K562 (cell line): ENCODE results near the gene FEV. TPM values are rescaled to one million over a fixed set of nuclear protein-coding genes. Genes with fewer than 3 reads are reported as not detected.

Experiments used
- ATAC-seq: fragments of 200-7000 bp; cut with Tn5 transposase; 3 replicates; pipeline ENCODE4 v1.9.1; 2020; ENCODE audit warnings: moderate library complexity
- BruUV-seq: library from RNA; stranded (reverse); fragments of 400-500 nt; replicated peaks from 2 replicates; lab custom pipeline; 2021; lab: Mats Ljungman, UMichigan
- CTCF ChIA-PET: fragments of 300-600 bp; formaldehyde crosslinking; extraction: SDS; loops from one replicate; lab custom pipeline; 2021; ENCODE audit warnings: low intra/inter-chr PET ratio; lab: Yijun Ruan, JAX
- POLR2A ChIA-PET: fragments of 300-600, 350-650 bp; sonication (Branson Sonifier 250); formaldehyde crosslinking; extraction: SDS; loops from one replicate; lab custom pipeline; 2021; ENCODE audit warnings: antibody characterized with exemption, inconsistent platforms; lab: Yijun Ruan, JAX
- DNase-seq, 4 experiments: peaks; one replicate each; pipeline versions ENCODE4 v3.0.0 to v3.0.0-alpha.2; 2011 to 2018; ENCODE audit warnings: low spot score in 3 of 4, mixed read lengths in 3 of 4; ENCODE audit errors: extremely low read depth in 1 of 4
- FAIRE-seq: peaks from 2 replicates; lab custom pipeline; 2011; peaks lifted over from hg19 to GRCh38; lab: Jason Lieb, UNC
- H2AFZ ChIP-seq: 2 replicates; pipeline ENCODE4 v1.6.0; 2011; ENCODE audit warnings: low read depth, low read length, control low read depth, inconsistent platforms
- H3K27ac ChIP-seq: fragments of 200-600 bp; 3 replicates; pipeline ENCODE4 v1.8.0; 2011; ENCODE audit warnings: low read depth, mild to moderate bottlenecking, control low read depth, inconsistent platforms, low read length, moderate library complexity, mixed read lengths; ENCODE audit errors: extremely low read depth
- H3K27me3 ChIP-seq, 2 experiments: fragments of 300-600 bp in 1 of 2; 2 replicates in 1 of 2; 3 replicates in 1 of 2; pipeline versions ENCODE4 v1.6.0 to v1.8.0; 2011; ENCODE audit warnings: inconsistent platforms in 2 of 2, low read length in 2 of 2, mild to moderate bottlenecking in 1 of 2, mixed read lengths in 1 of 2, moderate library complexity in 1 of 2; ENCODE audit not compliant: control insufficient read depth in 2 of 2, insufficient read depth in 2 of 2
- H3K36me3 ChIP-seq: fragments of 300-600 bp; 3 replicates; pipeline ENCODE4 v1.8.0; 2011; ENCODE audit warnings: mild to moderate bottlenecking, low read length, inconsistent platforms; ENCODE audit not compliant: control insufficient read depth, insufficient read depth
- H3K4me1 ChIP-seq, 2 experiments: fragments of 200-600 bp in 1 of 2; replicated peaks in 1 of 2; 2 replicates in 1 of 2; 3 replicates in 1 of 2; pipeline versions ENCODE4 v1.5.1 to v1.8.0; 2011; ENCODE audit warnings: inconsistent platforms in 2 of 2, low read length in 2 of 2, mild to moderate bottlenecking in 1 of 2, mixed read lengths in 1 of 2, moderate library complexity in 1 of 2; ENCODE audit not compliant: control insufficient read depth in 2 of 2, insufficient read depth in 2 of 2
- H3K4me2 ChIP-seq: 2 replicates; pipeline ENCODE4 v1.6.1; 2011; ENCODE audit warnings: low read length, control low read depth, inconsistent platforms, mixed read lengths; ENCODE audit not compliant: insufficient read depth
- H3K4me3 ChIP-seq: fragments of 200-600 bp; sonication (generic), shearing (Covaris generic); 2 replicates; pipeline ENCODE4 v1.5.1; 2016; ENCODE audit warnings: control low read depth, inconsistent platforms
- H3K79me2 ChIP-seq: fragments of 200-600 bp; 3 replicates; pipeline ENCODE4 v1.8.0; 2011; ENCODE audit warnings: low read length, inconsistent platforms; ENCODE audit not compliant: control insufficient read depth, insufficient read depth
- H3K9ac ChIP-seq, 2 experiments: 2 replicates each; pipeline versions ENCODE4 v1.6.0 to v1.6.1; 2011; ENCODE audit warnings: low read depth in 2 of 2, low read length in 2 of 2, control low read depth in 1 of 2, inconsistent platforms in 1 of 2, mild to moderate bottlenecking in 1 of 2, mixed read lengths in 1 of 2; ENCODE audit not compliant: insufficient read depth in 1 of 2
- H3K9me1 ChIP-seq: one replicate; pipeline ENCODE4 v1.6.0; 2011; ENCODE audit warnings: inconsistent platforms, mild to moderate bottlenecking, low read length, moderate library complexity; ENCODE audit not compliant: control insufficient read depth, insufficient read depth
- H3K9me3 ChIP-seq: replicated peaks from 2 replicates; pipeline ENCODE4 v1.5.1; 2011; ENCODE audit warnings: low read depth, low read length, inconsistent platforms; ENCODE audit not compliant: control insufficient read depth, insufficient read depth
- H4K20me1 ChIP-seq: replicated peaks from 2 replicates; pipeline ENCODE4 v1.6.1; 2011; ENCODE audit warnings: low read length, inconsistent platforms, mixed read lengths; ENCODE audit not compliant: control insufficient read depth, insufficient read depth
- CBX8 ChIP-seq: fragments of 200-600 bp; sonication (generic); IDR thresholded peaks from 2 replicates; pipeline ENCODE4 v1.6.1; 2012; ENCODE audit warnings: borderline replicate concordance, mixed run types, low read depth, mild to moderate bottlenecking, moderate library complexity, mixed read lengths, low read length, control low read depth, inconsistent platforms; ENCODE audit not compliant: poor library complexity, severe bottlenecking; ENCODE audit errors: extremely low read depth
- ETV1 ChIP-seq: fragments of 450-650 bp; conservative IDR thresholded peaks from 2 replicates; pipeline ENCODE4 v1.6.1; 2016; ENCODE audit warnings: missing genetic modification characterization, control low read depth, low read depth, missing compliant biosample characterization
- FOXA1 ChIP-seq: fragments of 450-650 bp; IDR thresholded peaks from 2 replicates; pipeline ENCODE4 v1.6.1; 2016; ENCODE audit warnings: mild to moderate bottlenecking, borderline replicate concordance
- FUS ChIP-seq: fragments of 200-400 bp; formaldehyde crosslinking; optimal IDR thresholded peaks from 2 replicates; pipeline ENCODE3; 2017; ENCODE audit warnings: low read depth, low read length
- GATA2 ChIP-seq: sonication (generic); formaldehyde crosslinking; IDR thresholded peaks from 2 replicates; pipeline ENCODE4 v1.4.0; 2020; ENCODE audit warnings: mild to moderate bottlenecking, missing genetic modification reagents
- ILK ChIP-seq: fragments of 450-650 bp; IDR thresholded peaks from 2 replicates; pipeline ENCODE4 v1.6.1; 2016; ENCODE audit warnings: missing genetic modification characterization, low read depth, mild to moderate bottlenecking, missing compliant biosample characterization, moderate library complexity, borderline replicate concordance
- MAZ ChIP-seq, 2 experiments: fragments of 450-650 bp in 1 of 2; sonication (generic) in 1 of 2; formaldehyde crosslinking; IDR thresholded peaks in 1 of 2; conservative IDR thresholded peaks in 1 of 2; 2 replicates each; pipeline versions ENCODE4 v1.4.0 to v1.5.0; 2020; ENCODE audit warnings: mild to moderate bottlenecking in 1 of 2, missing genetic modification reagents in 1 of 2
- NEUROD1 ChIP-seq: fragments of 150-350 bp; IDR thresholded peaks from 2 replicates; pipeline ENCODE4 v1.6.1; 2014; ENCODE audit warnings: borderline replicate concordance, low read length, low read depth; ENCODE audit not compliant: partially characterized antibody
- SIN3B ChIP-seq: fragments of 450-650 bp; IDR thresholded peaks from 2 replicates; pipeline ENCODE4 v1.6.1; 2017; ENCODE audit warnings: low read depth, mild to moderate bottlenecking, moderate library complexity
- SRF ChIP-seq, 2 experiments: fragments of 250-450, 450-650 bp in 1 of 2; sonication (Bioruptor Pico) in 1 of 2; sonication (generic) in 1 of 2; formaldehyde crosslinking; IDR thresholded peaks; 2 replicates each; pipeline versions ENCODE4 v1.5.0 to v1.5.1; 2020 to 2022; ENCODE audit warnings: mild to moderate bottlenecking in 1 of 2, missing genetic modification reagents in 1 of 2
- TCF3 ChIP-seq: sonication (generic); formaldehyde crosslinking; IDR thresholded peaks from 2 replicates; pipeline ENCODE4 v1.4.0; 2020; ENCODE audit warnings: mild to moderate bottlenecking, missing genetic modification reagents
- ZFP30 ChIP-seq: fragments of 250-450 bp; sonication (Bioruptor Pico); IDR thresholded peaks from 2 replicates; pipeline ENCODE4 v1.8.0; 2022; ENCODE audit warnings: moderate library complexity, mild to moderate bottlenecking, inconsistent platforms, borderline replicate concordance
- ZNF165 ChIP-seq: fragments of 250-450 bp; sonication (Bioruptor Pico); IDR thresholded peaks from 2 replicates; pipeline ENCODE4 v1.4.0; 2020; ENCODE audit warnings: borderline replicate concordance
- ZNF780A ChIP-seq: fragments of 250-450 bp; sonication (Bioruptor Pico); IDR thresholded peaks from 2 replicates; pipeline ENCODE4 v1.5.0; 2021; ENCODE audit warnings: mild to moderate bottlenecking
- WGBS: fragments of 100-300 bp; shearing (Covaris generic); methylation state at CpG from one replicate; pipeline ENCODE4 v1.1.6; 2016; ENCODE audit warnings: low coverage, mixed read lengths; ENCODE audit not compliant: insufficient coverage; ENCODE audit errors: missing lambda C conversion rate; 5-methylcytosine and 5-hydroxymethylcytosine counted together
- in situ Hi-C: fragments of 300-500 bp; cut with MboI; formaldehyde crosslinking; loops from 4 replicates; pipeline ENCODE4 v1.15.0; 2018; ENCODE audit warnings: inconsistent platforms, mixed read lengths
- intact Hi-C: fragments of 100-400 bp; cut with micrococcal nuclease; formaldehyde crosslinking; loops from 2 replicates; pipeline ENCODE4 v1.14.2; 2022
- polyA plus RNA-seq, 8 experiments: library from polyadenylated mRNA; depleted of rRNA in 4 of 8; stranded (reverse) in 5 of 8; unstranded in 3 of 8; fragments of >200 nt; fragmentation: Nextera tagmentation in 2 of 8; fragmentation: Illumina TruSeq in 1 of 8; extraction: Ambion mirVana in 2 of 8; extraction: Trizol in 1 of 8; gene quantifications; 2 replicates each; pipeline versions ENCODE4 v1.2.1 to v1.2.3, GENCODE V29; 2011 to 2014; ENCODE audit warnings: inconsistent platforms in 1 of 8, missing spikeins in 1 of 8
- total RNA-seq, 7 experiments: library from RNA; depleted of rRNA in 6 of 7; stranded (reverse); fragments of >200 nt in 6 of 7; fragmentation: Illumina TruSeq in 2 of 7; extraction: Trizol in 2 of 7; gene quantifications; 2 replicates each; pipeline versions ENCODE4 v1.2.1 to v1.2.3, GENCODE V29; 2011 to 2021; ENCODE audit warnings: low replicate concordance in 1 of 7
- TF ChIP-seq, protein P1 (sequence below): fragments of 250-450 bp; sonication (Bioruptor Pico); IDR thresholded peaks from 2 replicates; pipeline ENCODE4 v1.5.0; 2020; ENCODE audit warnings: mild to moderate bottlenecking
- TF ChIP-seq, protein P2 (sequence below): fragments of 250-450 bp; sonication (Bioruptor Pico); IDR thresholded peaks from 2 replicates; pipeline ENCODE4 v1.8.0; 2021; ENCODE audit warnings: moderate library complexity, mild to moderate bottlenecking, inconsistent platforms

Gene FEV
- total and polyA plus RNA-seq, 9 of the 15 experiments (the other 6 are each of a cell fraction or from before 2014, with no cell fraction given) = 0.08 to 1.6 (median 0.62) TPM; not detected in 1

- Histone ChIP-seq H3K9me1 (no peaks in the 10 kb centered on the region), H3K27me3 (peaks cover 0 to 36% of the 10 kb centered on the region in 2 experiments; a peak in 3 of 5 replicates), H3K4me3 (no peak overlapping the region), H3K27ac (no peak overlapping the region), H3K36me3 (no peaks in the 10 kb centered on the region), H4K20me1 (no peaks in the 10 kb centered on the region), H2AFZ (no peak overlapping the region), H3K79me2 (no peaks in the 10 kb centered on the region), H3K9me3 (no peaks in the 10 kb centered on the region), H3K4me1 (peaks cover 12 to 31% of the 10 kb centered on the region in 2 experiments; a peak in 4 of 5 replicates), H3K4me2 (no peak overlapping the region), H3K9ac (no peak overlapping the region)
- DNase-seq = no peak
- POLR2A ChIA-PET = interaction anchor here (1.1 kb wide), 1 partner anchor 19 kb away, joined by 3 read pairs; no protein-coding TSS in a partner anchor
- TF ChIP-seq, protein P1, sequence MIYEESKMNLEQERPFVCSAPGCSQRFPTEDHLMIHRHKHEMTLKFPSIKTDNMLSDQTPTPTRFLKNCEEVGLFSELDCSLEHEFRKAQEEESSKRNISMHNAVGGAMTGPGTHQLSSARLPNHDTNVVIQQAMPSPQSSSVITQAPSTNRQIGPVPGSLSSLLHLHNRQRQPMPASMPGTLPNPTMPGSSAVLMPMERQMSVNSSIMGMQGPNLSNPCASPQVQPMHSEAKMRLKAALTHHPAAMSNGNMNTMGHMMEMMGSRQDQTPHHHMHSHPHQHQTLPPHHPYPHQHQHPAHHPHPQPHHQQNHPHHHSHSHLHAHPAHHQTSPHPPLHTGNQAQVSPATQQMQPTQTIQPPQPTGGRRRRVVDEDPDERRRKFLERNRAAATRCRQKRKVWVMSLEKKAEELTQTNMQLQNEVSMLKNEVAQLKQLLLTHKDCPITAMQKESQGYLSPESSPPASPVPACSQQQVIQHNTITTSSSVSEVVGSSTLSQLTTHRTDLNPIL (CRISPR knock-in tag) = no peak
- no peak for TF ChIP-seq MAZ (CRISPR knock-in tag; conservative IDR thresholded peaks at IDR 0.05 in 1 of 2, IDR thresholded peaks at IDR 0.05 in 1 of 2)
- TF ChIP-seq TCF3 (CRISPR knock-in tag) = no peak
- TF ChIP-seq SIN3B = no peak
- no peak for TF ChIP-seq ZFP30 (CRISPR knock-in tag)
- no peak for TF ChIP-seq SRF (CRISPR knock-in tag; IDR thresholded peaks at IDR 0.05)
- TF ChIP-seq CBX8 = no peak
- TF ChIP-seq, protein P2, sequence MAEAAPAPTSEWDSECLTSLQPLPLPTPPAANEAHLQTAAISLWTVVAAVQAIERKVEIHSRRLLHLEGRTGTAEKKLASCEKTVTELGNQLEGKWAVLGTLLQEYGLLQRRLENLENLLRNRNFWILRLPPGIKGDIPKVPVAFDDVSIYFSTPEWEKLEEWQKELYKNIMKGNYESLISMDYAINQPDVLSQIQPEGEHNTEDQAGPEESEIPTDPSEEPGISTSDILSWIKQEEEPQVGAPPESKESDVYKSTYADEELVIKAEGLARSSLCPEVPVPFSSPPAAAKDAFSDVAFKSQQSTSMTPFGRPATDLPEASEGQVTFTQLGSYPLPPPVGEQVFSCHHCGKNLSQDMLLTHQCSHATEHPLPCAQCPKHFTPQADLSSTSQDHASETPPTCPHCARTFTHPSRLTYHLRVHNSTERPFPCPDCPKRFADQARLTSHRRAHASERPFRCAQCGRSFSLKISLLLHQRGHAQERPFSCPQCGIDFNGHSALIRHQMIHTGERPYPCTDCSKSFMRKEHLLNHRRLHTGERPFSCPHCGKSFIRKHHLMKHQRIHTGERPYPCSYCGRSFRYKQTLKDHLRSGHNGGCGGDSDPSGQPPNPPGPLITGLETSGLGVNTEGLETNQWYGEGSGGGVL (CRISPR knock-in tag) = no peak
- no peak for TF ChIP-seq ZNF165 (CRISPR knock-in tag)
- TF ChIP-seq FUS = no peak
- TF ChIP-seq NEUROD1 = no peak
- TF ChIP-seq GATA2 (CRISPR knock-in tag) = no peak
- no peak for TF ChIP-seq ETV1 (tag)
- TF ChIP-seq ILK = no peak
- TF ChIP-seq FOXA1 = no peak
- TF ChIP-seq ZNF780A (CRISPR knock-in tag) = no peak
- no peak for FAIRE-seq
- in situ Hi-C loops = no loop called here
- ATAC-seq = no peak
- 0% methylated on average over 5 of the region's 8 CpGs for WGBS
- intact Hi-C loops = no loop called here
- BruUV-seq = no TSS peak
- CTCF ChIA-PET = interaction anchor here (0.7 to 1.6 kb wide), 4 partner anchors 62 to 159 kb away, joined by 3 to 11 read pairs (median 4); no protein-coding TSS in a partner anchor
Measured at GRCh38 chr2:218995561-218995960, 10.6 kb upstream of the FEV start.
